WERI-Rb-1 (cell line): Measurements from ENCODE around the gene RFC2.

ENCODE experiments used
- DNase-seq: peaks from one replicate; pipeline ENCODE4 v3.0.0-alpha.2; 2020
- H3K27ac ChIP-seq: fragments of 250-450 bp; sonication (Bioruptor Pico); 2 replicates; pipeline ENCODE4 v1.5.1; 2020; ENCODE audit warnings: mild to moderate bottlenecking, moderate library complexity
- H3K27me3 ChIP-seq: fragments of 250-450 bp; sonication (Bioruptor Pico); 2 replicates; pipeline ENCODE4 v1.5.1; 2021; ENCODE audit warnings: mild to moderate bottlenecking, low read depth, moderate library complexity; ENCODE audit not compliant: insufficient read depth, severe bottlenecking
- H3K36me3 ChIP-seq: fragments of 250-450 bp; sonication (Bioruptor Pico); 2 replicates; pipeline ENCODE4 v1.5.1; 2020; ENCODE audit warnings: mild to moderate bottlenecking, moderate library complexity
- H3K4me3 ChIP-seq: 2 replicates; pipeline ENCODE4 v1.5.1; 2011; ENCODE audit warnings: low read depth, mild to moderate bottlenecking, control low read depth, low read length
- H3K9me3 ChIP-seq: fragments of 250-450 bp; sonication (Bioruptor Pico); 2 replicates; pipeline ENCODE4 v1.5.1; 2021; ENCODE audit warnings: mild to moderate bottlenecking, moderate library complexity; ENCODE audit not compliant: severe bottlenecking
- CTCF ChIP-seq: IDR thresholded peaks from 2 replicates; pipeline ENCODE4 v1.5.1; 2011; ENCODE audit warnings: low read depth, mild to moderate bottlenecking, control low read depth, inconsistent platforms, low read length

Gene RFC2

GRCh38 chr7:74233655-74234285, 20.4 kb downstream of the RFC2 start:
- H3K36me3 ChIP-seq: peaks cover 91% of the 10 kb centered on the region
- H3K9me3 ChIP-seq: no peaks in the 10 kb centered on the region
- no peak for TF ChIP-seq CTCF
- no peak overlapping the region for H3K4me3 ChIP-seq
- no peak for DNase-seq
- H3K27ac ChIP-seq: no peak overlapping the region
- no peaks in the 10 kb centered on the region for H3K27me3 ChIP-seq

GRCh38 chr7:74231232-74231590, 23.0 kb downstream of the RFC2 start:
- no peak for TF ChIP-seq CTCF
- DNase-seq: no peak
- no peaks in the 10 kb centered on the region for H3K27me3 ChIP-seq
- H3K36me3 ChIP-seq: peaks cover 81% of the 10 kb centered on the region
- H3K27ac ChIP-seq: no peak overlapping the region
- no peaks in the 10 kb centered on the region for H3K9me3 ChIP-seq
- H3K4me3 ChIP-seq: no peak overlapping the region

- DNase-seq: no peak
Measured at GRCh38 chr7:74230446-74231231, 23.6 kb downstream of the RFC2 start.

GRCh38 chr7:74228951-74229900, 25.0 kb downstream of the RFC2 start:
- H3K27me3 ChIP-seq: no peaks in the 10 kb centered on the region
- H3K36me3 ChIP-seq: peaks cover 80% of the 10 kb centered on the region
- no peaks in the 10 kb centered on the region for H3K9me3 ChIP-seq
- no peak overlapping the region for H3K4me3 ChIP-seq
- TF ChIP-seq CTCF: no peak
- DNase-seq: no peak
- no peak overlapping the region for H3K27ac ChIP-seq

More at GRCh38 chr7:74230446-74231231, 23.6 kb downstream of the RFC2 start:
- no peak for TF ChIP-seq CTCF
- Histone ChIP-seq H3K27ac (no peak overlapping the region), H3K27me3 (no peaks in the 10 kb centered on the region), H3K9me3 (no peaks in the 10 kb centered on the region), H3K36me3 (peaks cover 83% of the 10 kb centered on the region), H3K4me3 (no peak overlapping the region)

GRCh38 chr7:74226633-74227032, 27.6 kb downstream of the RFC2 start:
- DNase-seq: no peak
- Histone ChIP-seq H3K9me3 (no peaks in the 10 kb centered on the region), H3K27ac (no peak overlapping the region), H3K4me3 (no peak overlapping the region), H3K36me3 (peaks cover 64% of the 10 kb centered on the region), H3K27me3 (no peaks in the 10 kb centered on the region)
- no peak for TF ChIP-seq CTCF
